PC-9 (cell line): Measurements from ENCODE around the gene CD81.

Experiments
- CTCF ChIP-seq: fragments of 200-600 bp; sonication (generic); conservative IDR thresholded peaks from 2 replicates; pipeline ENCODE4 v1.6.1; 2017; ENCODE audit warnings: mixed run types, antibody characterized with exemption, mild to moderate bottlenecking, moderate library complexity
- EZH2 ChIP-seq: fragments of 200-600 bp; sonication (generic); IDR thresholded peaks from 2 replicates; pipeline ENCODE4 v1.8.0; 2017; ENCODE audit warnings: antibody characterized with exemption, low read depth

GRCh38 chr11:2387266-2387987 is 10.3 kb downstream of the CD81 start:
- no peak for TF ChIP-seq CTCF
- TF ChIP-seq EZH2, result no peak
